PFSK-1 (cell line): ENCODE measurements around the gene ELANE.

Source experiments
- POLR2AphosphoS5 ChIP-seq: IDR thresholded peaks from 2 replicates; pipeline ENCODE4 v1.6.1; 2012; ENCODE audit warnings: low read depth, mild to moderate bottlenecking, control low read depth, low read length, moderate library complexity
- TAF1 ChIP-seq: IDR thresholded peaks from 2 replicates; pipeline ENCODE4 v1.6.1; 2012; ENCODE audit warnings: low read length, control low read depth, borderline replicate concordance; ENCODE audit not compliant: insufficient read depth
- TF ChIP-seq, protein P1 (sequence below), 2 experiments: IDR thresholded peaks; 2 replicates each; pipeline versions ENCODE4 v1.6.1 to v1.8.0; 2011 to 2012; ENCODE audit warnings: low read depth in 2 of 2, low read length in 2 of 2, control low read depth in 1 of 2, inconsistent platforms in 1 of 2, mild to moderate bottlenecking in 1 of 2, moderate library complexity in 1 of 2; ENCODE audit not compliant: insufficient read depth in 1 of 2

DNA sequence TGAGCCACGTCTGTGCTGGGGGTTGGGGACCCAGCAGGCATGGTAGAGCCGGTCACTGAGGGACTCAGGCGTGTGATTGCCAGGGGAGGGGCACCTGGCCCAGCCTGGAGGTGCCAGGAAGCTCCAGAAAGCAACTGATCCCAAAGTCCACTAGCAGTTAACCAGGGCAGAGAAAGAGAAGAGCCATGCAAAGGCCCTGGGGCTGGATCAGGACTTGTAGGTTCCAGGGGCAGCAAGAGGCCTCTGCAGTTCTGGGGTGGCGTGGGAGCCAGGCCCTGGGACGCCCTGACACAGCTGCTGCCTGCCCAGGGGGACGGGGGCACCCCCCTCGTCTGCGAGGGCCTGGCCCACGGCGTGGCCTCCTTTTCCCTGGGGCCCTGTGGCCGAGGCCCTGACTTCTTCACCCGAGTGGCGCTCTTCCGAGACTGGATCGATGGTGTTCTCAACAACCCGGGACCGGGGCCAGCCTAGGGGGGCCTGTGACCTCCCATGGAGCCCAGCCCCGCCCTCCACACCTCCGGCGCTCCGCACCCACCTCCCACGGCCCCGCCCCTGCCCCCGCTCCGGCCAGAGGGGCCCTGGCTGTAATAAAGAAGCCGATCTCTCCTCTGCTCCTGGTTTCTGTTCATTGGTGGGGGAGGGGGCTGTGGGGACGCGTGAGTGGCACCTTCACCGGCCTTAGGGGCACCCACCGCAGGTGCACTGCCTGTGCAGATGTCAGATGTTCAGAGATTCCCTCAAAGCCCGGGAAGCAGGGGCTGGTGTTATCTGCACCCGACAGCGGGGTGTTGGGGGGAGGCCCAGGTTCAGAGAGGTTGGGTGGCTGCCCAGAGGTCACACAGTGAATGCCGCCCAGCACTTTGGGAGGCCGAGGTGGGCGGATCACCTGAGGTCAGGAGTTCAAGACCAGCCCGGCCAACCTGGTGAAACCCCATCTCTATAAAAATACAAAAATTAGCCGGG, 20.4 kb upstream of the ELANE start:
- TF ChIP-seq TAF1 = no peak
- no peak for TF ChIP-seq POLR2AphosphoS5
- TF ChIP-seq, protein P1, sequence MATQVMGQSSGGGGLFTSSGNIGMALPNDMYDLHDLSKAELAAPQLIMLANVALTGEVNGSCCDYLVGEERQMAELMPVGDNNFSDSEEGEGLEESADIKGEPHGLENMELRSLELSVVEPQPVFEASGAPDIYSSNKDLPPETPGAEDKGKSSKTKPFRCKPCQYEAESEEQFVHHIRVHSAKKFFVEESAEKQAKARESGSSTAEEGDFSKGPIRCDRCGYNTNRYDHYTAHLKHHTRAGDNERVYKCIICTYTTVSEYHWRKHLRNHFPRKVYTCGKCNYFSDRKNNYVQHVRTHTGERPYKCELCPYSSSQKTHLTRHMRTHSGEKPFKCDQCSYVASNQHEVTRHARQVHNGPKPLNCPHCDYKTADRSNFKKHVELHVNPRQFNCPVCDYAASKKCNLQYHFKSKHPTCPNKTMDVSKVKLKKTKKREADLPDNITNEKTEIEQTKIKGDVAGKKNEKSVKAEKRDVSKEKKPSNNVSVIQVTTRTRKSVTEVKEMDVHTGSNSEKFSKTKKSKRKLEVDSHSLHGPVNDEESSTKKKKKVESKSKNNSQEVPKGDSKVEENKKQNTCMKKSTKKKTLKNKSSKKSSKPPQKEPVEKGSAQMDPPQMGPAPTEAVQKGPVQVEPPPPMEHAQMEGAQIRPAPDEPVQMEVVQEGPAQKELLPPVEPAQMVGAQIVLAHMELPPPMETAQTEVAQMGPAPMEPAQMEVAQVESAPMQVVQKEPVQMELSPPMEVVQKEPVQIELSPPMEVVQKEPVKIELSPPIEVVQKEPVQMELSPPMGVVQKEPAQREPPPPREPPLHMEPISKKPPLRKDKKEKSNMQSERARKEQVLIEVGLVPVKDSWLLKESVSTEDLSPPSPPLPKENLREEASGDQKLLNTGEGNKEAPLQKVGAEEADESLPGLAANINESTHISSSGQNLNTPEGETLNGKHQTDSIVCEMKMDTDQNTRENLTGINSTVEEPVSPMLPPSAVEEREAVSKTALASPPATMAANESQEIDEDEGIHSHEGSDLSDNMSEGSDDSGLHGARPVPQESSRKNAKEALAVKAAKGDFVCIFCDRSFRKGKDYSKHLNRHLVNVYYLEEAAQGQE (IDR thresholded peaks at IDR 0.05; ENCODE audit: insufficient read depth in 1 of 2, low read depth in 2 of 2, low read length in 2 of 2) = no peak
